IMR-90 (cell line): ENCODE results near the gene FLYWCH1. TPM values are rescaled to one million over a fixed set of nuclear protein-coding genes. Genes with fewer than 3 reads are reported as not detected.

Source experiments
- ATAC-seq: fragments of 200-7000 bp; cut with Tn5 transposase; 2 replicates; pipeline ENCODE4 v1.9.1; 2020; ENCODE audit warnings: low read depth, mild to moderate bottlenecking, moderate library complexity
- BruUV-seq: library from RNA; stranded (reverse); fragments of 400-500 nt; replicated peaks from 2 replicates; lab custom pipeline; 2021; lab: Mats Ljungman, UMichigan
- CTCF ChIA-PET: fragments of 300-600 bp; formaldehyde crosslinking; extraction: SDS; loops from one replicate; lab custom pipeline; 2021; ENCODE audit warnings: antibody characterized with exemption; lab: Yijun Ruan, JAX
- POLR2A ChIA-PET: fragments of 300-600 bp; sonication (Branson Sonifier 250); formaldehyde crosslinking; loops from one replicate; lab custom pipeline; 2022; ENCODE audit warnings: antibody characterized with exemption; ENCODE audit not compliant: unreplicated experiment; lab: Charles Lee
- DNase-seq: peaks from one replicate; pipeline ENCODE4 v3.0.0; 2013
- H2AFZ ChIP-seq: replicated peaks from 2 replicates; pipeline ENCODE3; 2013; ENCODE audit warnings: low read length, mild to moderate bottlenecking; ENCODE audit not compliant: poor library complexity
- H2AK5ac ChIP-seq: 2 replicates; pipeline ENCODE4 v1.6.1; 2013; ENCODE audit warnings: low read depth, low read length, inconsistent platforms
- H2AK9ac ChIP-seq: replicated peaks from 2 replicates; pipeline ENCODE3; 2013; ENCODE audit warnings: mild to moderate bottlenecking, low read depth, low read length, moderate library complexity; ENCODE audit not compliant: poor library complexity
- H2BK120ac ChIP-seq: 2 replicates; pipeline ENCODE4 v1.6.1; 2013; ENCODE audit warnings: low read depth, low read length, inconsistent platforms
- H2BK15ac ChIP-seq: 3 replicates; pipeline ENCODE4 v1.6.1; 2013; ENCODE audit warnings: low read depth, low read length, inconsistent platforms
- H2BK20ac ChIP-seq: 2 replicates; pipeline ENCODE4 v1.6.1; 2013; ENCODE audit warnings: low read depth, mild to moderate bottlenecking, inconsistent platforms, low read length, moderate library complexity
- H2BK5ac ChIP-seq: 2 replicates; pipeline ENCODE4 v1.6.1; 2013; ENCODE audit warnings: mild to moderate bottlenecking, low read depth, low read length, inconsistent platforms; ENCODE audit not compliant: poor library complexity, severe bottlenecking
- H3K14ac ChIP-seq: replicated peaks from 2 replicates; pipeline ENCODE4 v1.6.1; 2013; ENCODE audit warnings: low read depth, low read length, inconsistent platforms
- H3K18ac ChIP-seq: 2 replicates; pipeline ENCODE4 v1.6.1; 2013; ENCODE audit warnings: low read depth, low read length, control low read depth
- H3K23ac ChIP-seq: 2 replicates; pipeline ENCODE4 v1.6.1; 2013; ENCODE audit warnings: low read depth, low read length, inconsistent platforms
- H3K27ac ChIP-seq: 2 replicates; pipeline ENCODE4 v1.5.1; 2013; ENCODE audit warnings: mild to moderate bottlenecking, control low read depth, low read length; ENCODE audit not compliant: insufficient read depth
- H3K27me3 ChIP-seq: 2 replicates; pipeline ENCODE4 v1.6.1; 2013; ENCODE audit warnings: low read length; ENCODE audit not compliant: control insufficient read depth, insufficient read depth
- H3K36me3 ChIP-seq: 2 replicates; pipeline ENCODE4 v1.6.1; 2013; ENCODE audit warnings: low read length, mixed read lengths; ENCODE audit not compliant: control insufficient read depth, insufficient read depth
- H3K4ac ChIP-seq: 2 replicates; pipeline ENCODE4 v1.6.1; 2013; ENCODE audit warnings: low read depth, low read length, inconsistent platforms
- H3K4me1 ChIP-seq: 2 replicates; pipeline ENCODE4 v1.6.1; 2013; ENCODE audit warnings: low read length, mixed read lengths; ENCODE audit not compliant: control insufficient read depth, insufficient read depth
- H3K4me2 ChIP-seq: 2 replicates; pipeline ENCODE4 v1.6.1; 2013; ENCODE audit warnings: low read depth, mild to moderate bottlenecking, control low read depth, low read length, moderate library complexity
- H3K4me3 ChIP-seq: 2 replicates; pipeline ENCODE4 v1.5.1; 2013; ENCODE audit warnings: low read depth, mild to moderate bottlenecking, control low read depth, low read length, moderate library complexity; ENCODE audit not compliant: insufficient read depth
- H3K56ac ChIP-seq: 2 replicates; pipeline ENCODE4 v1.6.1; 2013; ENCODE audit warnings: low read length, inconsistent platforms; ENCODE audit not compliant: insufficient read depth; ENCODE audit errors: extremely low read depth
- H3K79me1 ChIP-seq, 2 experiments: 2 replicates each; pipeline ENCODE4 v1.6.1; 2013; ENCODE audit warnings: low read length in 2 of 2, inconsistent platforms in 1 of 2, low read depth in 1 of 2
- H3K9ac ChIP-seq: 2 replicates; pipeline ENCODE4 v1.6.1; 2013; ENCODE audit warnings: low read depth, low read length, control low read depth
- H3K9me1 ChIP-seq: 2 replicates; pipeline ENCODE4 v1.6.1; 2013; ENCODE audit warnings: low read length, inconsistent platforms; ENCODE audit not compliant: insufficient read depth
- H3K9me3 ChIP-seq: 2 replicates; pipeline ENCODE4 v1.6.1; 2013; ENCODE audit warnings: low read length; ENCODE audit not compliant: control insufficient read depth, insufficient read depth
- H4K20me1 ChIP-seq: 2 replicates; pipeline ENCODE4 v1.6.1; 2013; ENCODE audit warnings: low read length, inconsistent platforms; ENCODE audit not compliant: insufficient read depth
- H4K5ac ChIP-seq: 2 replicates; pipeline ENCODE4 v1.6.1; 2013; ENCODE audit warnings: mild to moderate bottlenecking, low read depth, low read length, control low read depth
- H4K8ac ChIP-seq, 2 experiments: 2 replicates each; pipeline ENCODE4 v1.6.1; 2013; ENCODE audit warnings: low read depth in 2 of 2, low read length in 2 of 2, control low read depth in 1 of 2, inconsistent platforms in 1 of 2
- H4K91ac ChIP-seq: 2 replicates; pipeline ENCODE4 v1.6.1; 2013; ENCODE audit warnings: low read depth, low read length, inconsistent platforms; ENCODE audit not compliant: insufficient read depth
- MAZ ChIP-seq: IDR thresholded peaks from 2 replicates; pipeline ENCODE4 v1.6.1; 2012; ENCODE audit warnings: low read depth, mild to moderate bottlenecking, low read length, improper control_type of control experiment, moderate library complexity, borderline replicate concordance
- MXI1 ChIP-seq: IDR thresholded peaks from 2 replicates; pipeline ENCODE4 v1.6.1; 2012; ENCODE audit warnings: low read depth, mild to moderate bottlenecking, low read length, moderate library complexity, borderline replicate concordance
- POLR2A ChIP-seq: IDR thresholded peaks from 2 replicates; pipeline ENCODE4 v1.6.1; 2012; ENCODE audit warnings: mild to moderate bottlenecking, low read depth, low read length
- RCOR1 ChIP-seq: IDR thresholded peaks from 2 replicates; pipeline ENCODE4 v1.6.1; 2012; ENCODE audit warnings: mild to moderate bottlenecking, low read length, improper control_type of control experiment; ENCODE audit not compliant: insufficient replicate concordance
- WGBS, 2 experiments: methylation state at CpG; one replicate each; pipeline versions ENCODE4 v1.1.5 to v1.1.7; 2013; ENCODE audit warnings: missing lambda C conversion rate in 2 of 2; ENCODE audit not compliant: insufficient read length in 1 of 2; ENCODE audit errors: extremely low coverage in 2 of 2; 5-methylcytosine and 5-hydroxymethylcytosine counted together
- dilution Hi-C: fragments of 300-500 bp; cut with HindIII; formaldehyde crosslinking; loops from one replicate; pipeline ENCODE4 v1.14.3; 2018; ENCODE audit warnings: low sequenced_read_pairs; ENCODE audit not compliant: unreplicated experiment
- in situ Hi-C: fragments of 300-500 bp; cut with MboI; formaldehyde crosslinking; loops from 3 replicates; pipeline ENCODE4 v1.14.3; 2019; ENCODE audit warnings: low sequenced_read_pairs, inconsistent platforms, mixed read lengths
- intact Hi-C: fragments of 100-400 bp; cut with micrococcal nuclease; formaldehyde crosslinking; loops from 2 replicates; pipeline ENCODE4 v1.10.0; 2022
- polyA plus RNA-seq, 3 experiments: library from polyadenylated mRNA; depleted of rRNA; stranded (reverse); fragments of >200 nt; gene quantifications; 2 replicates each; pipeline ENCODE4 v1.2.3, GENCODE V29; 2012; ENCODE audit warnings: low replicate concordance in 1 of 3
- total RNA-seq: library from RNA; depleted of rRNA; stranded (reverse); fragments of >200 nt; gene quantifications from 2 replicates; pipeline ENCODE4 v1.2.3, GENCODE V29; 2012
- TF ChIP-seq, protein P1 (sequence below): conservative IDR thresholded peaks from 2 replicates; pipeline ENCODE4 v1.5.1; 2012; ENCODE audit warnings: mild to moderate bottlenecking, low read depth, low read length, improper control_type of control experiment

The FLYWCH1 gene
- total and polyA plus RNA-seq, 2 of the 4 experiments (the other 2 are of a cell fraction): 14.3 to 25.2 TPM

- TF ChIP-seq, protein P1, sequence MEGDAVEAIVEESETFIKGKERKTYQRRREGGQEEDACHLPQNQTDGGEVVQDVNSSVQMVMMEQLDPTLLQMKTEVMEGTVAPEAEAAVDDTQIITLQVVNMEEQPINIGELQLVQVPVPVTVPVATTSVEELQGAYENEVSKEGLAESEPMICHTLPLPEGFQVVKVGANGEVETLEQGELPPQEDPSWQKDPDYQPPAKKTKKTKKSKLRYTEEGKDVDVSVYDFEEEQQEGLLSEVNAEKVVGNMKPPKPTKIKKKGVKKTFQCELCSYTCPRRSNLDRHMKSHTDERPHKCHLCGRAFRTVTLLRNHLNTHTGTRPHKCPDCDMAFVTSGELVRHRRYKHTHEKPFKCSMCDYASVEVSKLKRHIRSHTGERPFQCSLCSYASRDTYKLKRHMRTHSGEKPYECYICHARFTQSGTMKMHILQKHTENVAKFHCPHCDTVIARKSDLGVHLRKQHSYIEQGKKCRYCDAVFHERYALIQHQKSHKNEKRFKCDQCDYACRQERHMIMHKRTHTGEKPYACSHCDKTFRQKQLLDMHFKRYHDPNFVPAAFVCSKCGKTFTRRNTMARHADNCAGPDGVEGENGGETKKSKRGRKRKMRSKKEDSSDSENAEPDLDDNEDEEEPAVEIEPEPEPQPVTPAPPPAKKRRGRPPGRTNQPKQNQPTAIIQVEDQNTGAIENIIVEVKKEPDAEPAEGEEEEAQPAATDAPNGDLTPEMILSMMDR: no peak
Measured at GRCh38 chr16:2948807-2949704, 37.3 kb downstream of the FLYWCH1 start (continued).

GRCh38 chr16:2949705-2950352, 38.1 kb downstream of the FLYWCH1 start:
- Histone ChIP-seq H2AK9ac (no peak overlapping the region), H4K8ac (no peak overlapping the region), H3K23ac (no peak overlapping the region), H3K9ac (no peak overlapping the region), H3K4ac (no peak overlapping the region), H3K56ac (no peak overlapping the region), H3K79me1 (no peaks in the 10 kb centered on the region), H4K20me1 (0 out of 2 replicates have a peak, but pooled peaks cover 8% of the 10 kb centered on the region), H4K5ac (no peak overlapping the region), H2BK5ac (no peak overlapping the region), H2BK20ac (no peak overlapping the region), H3K27ac (no peak overlapping the region), H3K4me1 (no peaks in the 10 kb centered on the region), H3K9me1 (0 out of 2 replicates have a peak, but pooled peaks cover 3% of the 10 kb centered on the region), H4K91ac (no peak overlapping the region), H3K9me3 (no peaks in the 10 kb centered on the region), H3K4me2 (no peak overlapping the region), H3K27me3 (peaks cover 18% of the 10 kb centered on the region), H2AFZ (no peak overlapping the region), H3K36me3 (peaks cover 21% of the 10 kb centered on the region), H2BK15ac (no peak overlapping the region), H2BK120ac (no peak overlapping the region), H3K4me3 (no peak overlapping the region), H3K18ac (no peak overlapping the region), H2AK5ac (no peak overlapping the region), H3K14ac (no peak overlapping the region)
- TF ChIP-seq, protein P1: no peak
- no peak for TF ChIP-seq MAZ
- no peak for TF ChIP-seq RCOR1
- no peak for TF ChIP-seq MXI1
- no peak for TF ChIP-seq POLR2A
- ChIA-PET POLR2A (no interaction called here), CTCF (no interaction called here)
- dilution Hi-C loops (no loop called here), in situ Hi-C loops (no loop called here), intact Hi-C loops (no loop called here)
- no TSS peak for BruUV-seq
- ATAC-seq (no peak; the same call in 1 of the 2 replicates), DNase-seq (no peak)
- 89% methylated on average over 6 of the region's 19 CpGs; no CpG with 5 or more reads in 1 of the 2 experiments for WGBS, 2 experiments
